Breast epithelium (tissue), 3 donors: ENCODE results near the gene ZC3H15.

Experiments used
- POLR2A ChIP-seq: fragments of 450-650 bp; IDR thresholded peaks from one replicate; pipeline ENCODE4 v1.6.1; 2016; ENCODE audit warnings: antibody characterized with exemption, mild to moderate bottlenecking, moderate library complexity
- POLR2AphosphoS5 ChIP-seq, 3 donors: sonication (generic); formaldehyde crosslinking; IDR thresholded peaks; one replicate each; pipeline ENCODE4 v1.6.1; 2017; ENCODE audit warnings: antibody characterized with exemption in 3 of 3
- TF ChIP-seq, protein P1 (sequence below), 3 donors: fragments of 450-650 bp; IDR thresholded peaks; one replicate each; pipeline ENCODE4 v1.5.1; 2016 to 2017; ENCODE audit warnings: antibody characterized with exemption in 3 of 3, mild to moderate bottlenecking in 3 of 3, moderate library complexity in 3 of 3

- TF ChIP-seq, protein P1, sequence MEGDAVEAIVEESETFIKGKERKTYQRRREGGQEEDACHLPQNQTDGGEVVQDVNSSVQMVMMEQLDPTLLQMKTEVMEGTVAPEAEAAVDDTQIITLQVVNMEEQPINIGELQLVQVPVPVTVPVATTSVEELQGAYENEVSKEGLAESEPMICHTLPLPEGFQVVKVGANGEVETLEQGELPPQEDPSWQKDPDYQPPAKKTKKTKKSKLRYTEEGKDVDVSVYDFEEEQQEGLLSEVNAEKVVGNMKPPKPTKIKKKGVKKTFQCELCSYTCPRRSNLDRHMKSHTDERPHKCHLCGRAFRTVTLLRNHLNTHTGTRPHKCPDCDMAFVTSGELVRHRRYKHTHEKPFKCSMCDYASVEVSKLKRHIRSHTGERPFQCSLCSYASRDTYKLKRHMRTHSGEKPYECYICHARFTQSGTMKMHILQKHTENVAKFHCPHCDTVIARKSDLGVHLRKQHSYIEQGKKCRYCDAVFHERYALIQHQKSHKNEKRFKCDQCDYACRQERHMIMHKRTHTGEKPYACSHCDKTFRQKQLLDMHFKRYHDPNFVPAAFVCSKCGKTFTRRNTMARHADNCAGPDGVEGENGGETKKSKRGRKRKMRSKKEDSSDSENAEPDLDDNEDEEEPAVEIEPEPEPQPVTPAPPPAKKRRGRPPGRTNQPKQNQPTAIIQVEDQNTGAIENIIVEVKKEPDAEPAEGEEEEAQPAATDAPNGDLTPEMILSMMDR (IDR thresholded peaks at IDR 0.05): no peak
- TF ChIP-seq POLR2AphosphoS5 (IDR thresholded peaks at IDR 0.05) (no peak), POLR2A (no peak)
Measured at GRCh38 chr2:186440506-186440905, 45.6 kb upstream of the ZC3H15 start.
